Ishikawa (cell line): ENCODE data around the gene ASB10.

Experiments used
- CEBPB ChIP-seq: IDR thresholded peaks from 2 replicates; pipeline ENCODE4 v1.6.1; 2012
- CREB1 ChIP-seq: IDR thresholded peaks from 2 replicates; pipeline ENCODE4 v1.6.1; 2012; ENCODE audit warnings: low read depth
- EGR1 ChIP-seq: IDR thresholded peaks from 2 replicates; pipeline ENCODE4 v1.6.1; 2012
- EP300 ChIP-seq: IDR thresholded peaks from 2 replicates; pipeline ENCODE4 v1.6.1; 2012; ENCODE audit warnings: borderline replicate concordance
- FOXM1 ChIP-seq: IDR thresholded peaks from 2 replicates; pipeline ENCODE4 v1.6.1; 2012; ENCODE audit warnings: low read depth, borderline replicate concordance
- MAX ChIP-seq: IDR thresholded peaks from 2 replicates; pipeline ENCODE4 v1.6.1; 2012
- NFIC ChIP-seq: IDR thresholded peaks from 2 replicates; pipeline ENCODE4 v1.6.1; 2012
- RAD21 ChIP-seq: IDR thresholded peaks from 2 replicates; pipeline ENCODE4 v1.6.1; 2012; ENCODE audit warnings: low read depth
- REST ChIP-seq: IDR thresholded peaks from 2 replicates; pipeline ENCODE4 v1.6.1; 2012; ENCODE audit warnings: low read depth, mild to moderate bottlenecking
- TAF1 ChIP-seq: IDR thresholded peaks from 2 replicates; pipeline ENCODE4 v1.6.1; 2012; ENCODE audit warnings: low read depth, mild to moderate bottlenecking
- TCF12 ChIP-seq: IDR thresholded peaks from 2 replicates; pipeline ENCODE4 v1.6.1; 2012; ENCODE audit warnings: low read depth
- TEAD4 ChIP-seq: IDR thresholded peaks from 2 replicates; pipeline ENCODE4 v1.6.1; 2012
- USF1 ChIP-seq: IDR thresholded peaks from 2 replicates; pipeline ENCODE4 v1.6.1; 2012
- YY1 ChIP-seq: IDR thresholded peaks from 2 replicates; pipeline ENCODE4 v1.6.1; 2012; ENCODE audit warnings: low read depth
- ZBTB7A ChIP-seq: IDR thresholded peaks from 2 replicates; pipeline ENCODE4 v1.6.1; 2012; ENCODE audit warnings: low read depth

Gene ASB10

GRCh38 chr7:151177310-151177709 is 9.7 kb downstream of the ASB10 start:
- TF ChIP-seq NFIC = no peak
- TF ChIP-seq ZBTB7A = no peak
- TF ChIP-seq EGR1 = no peak
- TF ChIP-seq TCF12 = no peak

- no peak for TF ChIP-seq TAF1
- no peak for TF ChIP-seq USF1
- no peak for TF ChIP-seq YY1
- no peak for TF ChIP-seq RAD21
- no peak for TF ChIP-seq REST
- TF ChIP-seq CREB1 = no peak
- TF ChIP-seq EGR1 = no peak
- no peak for TF ChIP-seq NFIC
- TF ChIP-seq MAX = no peak
Observed at GRCh38 chr7:151176401-151176800, 10.6 kb downstream of the ASB10 start.

- TF ChIP-seq TCF12 (no peak), REST (no peak), ZBTB7A (no peak), USF1 (no peak), TEAD4 (no peak), CEBPB (no peak), NFIC (no peak), EGR1 (no peak), FOXM1 (no peak), EP300 (no peak), CREB1 (no peak)
Observed at GRCh38 chr7:151175793-151176311, 11.2 kb downstream of the ASB10 start.

- TF ChIP-seq EP300 (no peak), TEAD4 (no peak), NFIC (no peak), REST (no peak), EGR1 (no peak), FOXM1 (no peak), MAX (no peak), ZBTB7A (no peak), TCF12 (no peak), TAF1 (no peak), CEBPB (no peak), YY1 (no peak), USF1 (no peak)
Observed at GRCh38 chr7:151175047-151175792, 11.8 kb downstream of the ASB10 start.
